Stimulated activated CD8-positive, alpha-beta memory T cell treated with anti-CD3 and anti-CD28 coated beads, Interleukin-7, amount 100 ng/mL, for 4 hours (primary cell): ENCODE measurements around the gene LCN10.
A peak's percentile ranks its signal among the peaks of the same experiment; 100 is the strongest.
"Not testable (repeated sequence)": the region's sequence is repeated elsewhere in the genome, so short reads cannot be mapped to it uniquely, and the experiment has no call there.

Source experiments
- DNase-seq, 2 donors: peaks; one replicate each; pipeline ENCODE4 v3.0.0-alpha.2; 2020; ENCODE audit warnings: low read depth in 2 of 2

Gene LCN10

GRCh38 chr9:136771907-136772415, 29.2 kb upstream of the LCN10 start:
- no peak for DNase-seq

GRCh38 chr9:136769710-136770191, 27.0 kb upstream of the LCN10 start:
- peak in 1 of 2 donors; percentile 21 for DNase-seq

DNA sequence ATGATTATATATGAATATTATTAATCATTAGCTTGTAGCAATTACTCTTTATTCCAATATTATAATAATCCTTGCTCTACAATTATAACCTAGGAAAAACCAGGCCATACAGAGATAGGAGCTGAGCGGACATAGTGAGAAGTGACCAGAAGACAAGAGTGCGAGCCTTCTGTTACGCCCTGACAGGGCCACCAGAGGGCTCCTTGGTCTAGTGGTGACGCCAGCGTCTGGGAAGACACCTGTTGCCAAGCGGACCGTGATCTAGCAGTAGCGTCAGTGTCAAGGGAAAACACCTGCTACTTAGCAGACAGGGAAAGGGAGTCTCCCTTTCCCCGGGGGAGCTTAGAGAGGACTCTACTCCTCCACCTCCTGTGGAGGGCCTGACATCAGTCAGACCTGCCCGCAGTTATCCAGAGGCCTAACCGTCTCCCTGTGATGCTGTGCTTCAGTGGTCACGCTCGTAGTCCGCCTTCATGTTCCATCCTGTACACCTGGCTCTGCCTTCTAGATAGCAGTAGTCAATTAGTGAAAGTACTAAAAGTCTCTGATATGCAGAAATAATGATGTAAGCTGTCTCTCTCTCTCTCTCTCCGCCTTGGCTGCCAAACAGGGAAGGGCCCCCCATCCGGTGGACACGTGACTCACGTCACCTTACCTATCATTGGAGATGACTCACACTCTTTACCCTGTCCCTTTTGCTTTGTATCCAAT, 23.8 kb upstream of the LCN10 start:
- DNase-seq = peak in 1 of 2 donors; percentile 25

GRCh38 chr9:136765745-136766409, 23.1 kb upstream of the LCN10 start:
- DNase-seq = not testable (repeated sequence)

DNA sequence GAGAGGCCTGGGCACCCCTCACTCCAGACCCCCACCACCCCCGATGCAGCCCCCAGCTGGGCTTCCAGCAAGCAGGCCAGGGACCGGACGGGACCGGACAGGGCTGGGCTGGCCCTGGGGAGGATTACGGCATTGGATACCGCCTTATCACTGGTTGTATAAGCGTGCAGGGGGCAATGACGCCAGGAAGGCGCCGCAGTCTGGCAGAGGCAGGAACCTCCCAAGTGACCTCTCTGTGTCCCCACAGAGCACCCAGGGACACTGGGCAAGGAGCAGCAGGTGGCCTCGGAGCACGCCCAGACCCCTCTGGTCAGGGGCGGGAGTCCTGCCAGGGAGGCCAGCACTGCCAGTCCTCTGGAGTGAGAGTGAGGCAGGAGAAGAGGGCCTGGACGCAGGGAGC, 22.3 kb upstream of the LCN10 start:
- DNase-seq = no peak

- DNase-seq = no peak
Measured at GRCh38 chr9:136764301-136764891, 21.7 kb upstream of the LCN10 start, which contains the start of gene LCN15. Gene LCN15 (minus strand): TSS chr9:136764518. CDS start chr9:136764488, 30 bp downstream.

GRCh38 chr9:136763649-136764035, 20.9 kb upstream of the LCN10 start:
- DNase-seq = no peak

GRCh38 chr9:136762915-136763648, 20.3 kb upstream of the LCN10 start:
- peak in 1 of 2 donors; percentile 15 for DNase-seq

DNA sequence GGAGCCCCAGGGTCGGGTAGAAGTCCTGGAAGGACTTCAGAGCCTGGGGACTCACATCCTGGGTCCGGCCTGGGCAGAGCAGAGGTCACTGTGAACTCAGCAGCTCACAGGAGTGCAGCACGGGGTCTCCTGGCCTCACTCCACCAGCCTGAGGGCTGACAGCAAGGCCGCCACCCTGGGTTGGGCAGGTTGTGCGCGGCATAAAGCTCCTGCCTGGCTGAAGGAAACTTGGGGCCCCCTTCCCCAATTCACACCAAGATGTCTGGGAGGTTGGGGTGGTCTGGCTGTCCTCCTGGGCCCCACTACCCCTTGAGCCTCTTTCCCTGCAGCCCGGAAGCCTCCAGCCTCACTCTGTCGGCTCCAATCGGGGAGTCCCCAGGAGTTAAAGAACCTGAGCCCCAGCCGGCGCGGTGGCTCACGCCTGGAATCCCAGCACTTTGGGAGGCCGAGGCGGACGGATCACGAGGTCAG, 19.5 kb upstream of the LCN10 start:
- DNase-seq = no peak

- DNase-seq = no peak
Measured at GRCh38 chr9:136761545-136761981, 18.8 kb upstream of the LCN10 start.

- DNase-seq = not testable (repeated sequence)
Measured at GRCh38 chr9:136760834-136761544, 18.2 kb upstream of the LCN10 start.

GRCh38 chr9:136760424-136760823, 17.7 kb upstream of the LCN10 start:
- DNase-seq = no peak

GRCh38 chr9:136759436-136760325, 16.9 kb upstream of the LCN10 start:
- DNase-seq = no peak

- DNase-seq = no peak
Measured at GRCh38 chr9:136759001-136759400, 16.3 kb upstream of the LCN10 start.

- no peak for DNase-seq
Measured at GRCh38 chr9:136757751-136758140, 15.0 kb upstream of the LCN10 start.

DNA sequence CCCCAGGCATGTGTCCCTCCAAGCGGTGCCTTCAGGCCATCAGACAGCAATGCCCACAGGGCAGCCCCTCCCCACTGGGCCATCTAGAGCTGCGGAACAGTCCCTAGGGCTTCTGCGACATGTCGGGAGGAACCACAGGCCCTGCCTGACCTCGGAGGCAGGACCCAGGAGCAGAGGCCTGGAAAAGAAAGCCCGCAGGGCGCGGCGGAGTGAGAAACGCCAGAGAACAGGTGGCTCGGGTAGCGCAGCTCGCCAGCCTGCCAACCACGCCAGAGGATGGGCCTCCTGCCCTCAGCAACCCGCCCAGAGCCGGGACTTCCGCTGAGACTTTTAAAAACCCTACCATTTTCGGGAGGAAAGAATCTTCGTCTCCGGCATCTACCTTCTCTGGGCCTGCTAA, 14.6 kb upstream of the LCN10 start:
- no peak for DNase-seq

- no peak for DNase-seq
Measured at GRCh38 chr9:136756836-136757235, 14.1 kb upstream of the LCN10 start.

- no peak for DNase-seq
Measured at GRCh38 chr9:136756134-136756438, 13.3 kb upstream of the LCN10 start.

- not testable (repeated sequence) for DNase-seq
Measured at GRCh38 chr9:136755302-136756133, 12.8 kb upstream of the LCN10 start.
